ENCODE measurements around the gene ADGRF1. TPM values are rescaled to one million over a fixed set of nuclear protein-coding genes. Genes with fewer than 3 reads are reported as not detected.

The ADGRF1 gene
- total RNA-seq, 1 experiment from 2014 or later: 39.6 TPM

DNA sequence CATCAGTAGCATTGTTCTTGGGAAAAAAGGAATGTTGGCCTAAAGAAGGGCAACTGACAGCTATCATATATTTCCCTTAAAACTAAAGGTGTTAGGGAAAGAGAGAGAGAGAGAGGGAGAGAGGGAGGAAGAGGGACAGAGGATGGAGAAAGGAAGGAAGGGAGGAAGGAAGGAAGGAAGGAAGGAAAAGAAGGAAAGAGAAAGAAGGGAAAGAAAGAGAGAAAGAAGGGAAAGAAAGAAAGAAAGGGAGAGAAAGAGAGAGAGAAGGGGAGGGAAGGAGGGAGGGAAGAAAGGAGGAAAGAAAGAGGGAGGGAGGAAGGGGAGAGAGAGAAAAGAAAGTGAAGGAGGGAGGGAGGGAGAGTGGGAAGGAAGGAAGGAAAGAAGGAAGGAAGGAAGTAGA lies 82.7 kb downstream of the ADGRF1 start:
- CTCF ChIA-PET: no interaction called here
- Histone ChIP-seq H3K9me3 (ENCODE audit: control insufficient read depth in 1 of 2, insufficient read depth in 1 of 2, low read depth in 1 of 2, low read length in 2 of 2) (no peaks in the 10 kb centered on the region), H2AFZ (ENCODE audit: low read depth, low read length, poor library complexity, severe bottlenecking) (no peak overlapping the region), H3K9me2 (ENCODE audit: insufficient read depth) (no peaks in the 10 kb centered on the region), H3K4me2 (ENCODE audit: low read length) (no peak overlapping the region), H3K4me1 (ENCODE audit: control insufficient read depth in 1 of 2, insufficient read depth in 2 of 2, low read length in 2 of 2) (no peaks in the 10 kb centered on the region), H3K27ac (ENCODE audit: low read depth, low read length) (no peak overlapping the region), H3K79me2 (ENCODE audit: insufficient read depth, low read length) (no peaks in the 10 kb centered on the region), H4K20me1 (ENCODE audit: insufficient read depth) (no peaks in the 10 kb centered on the region), H3K36me3 (ENCODE audit: control insufficient read depth in 1 of 2, insufficient read depth in 2 of 2, low read length in 2 of 2) (no peaks in the 10 kb centered on the region), H3K4me3 (replicated peaks in 1 of 2; ENCODE audit: low read depth in 1 of 2, low read length in 2 of 2) (no peak overlapping the region), H3K9ac (ENCODE audit: low read length) (no peak overlapping the region), H3K27me3 (ENCODE audit: insufficient read depth, low read length) (no peaks in the 10 kb centered on the region)
- no peak for TF ChIP-seq SRF (IDR thresholded peaks at IDR 0.05; ENCODE audit: low read depth)
- TF ChIP-seq EZH2 (IDR thresholded peaks at IDR 0.05): no peak
- TF ChIP-seq ZFX (IDR thresholded peaks at IDR 0.05): no peak
- no peak for TF ChIP-seq CEBPB (IDR thresholded peaks at IDR 0.05; ENCODE audit: low read depth)
- no peak for TF ChIP-seq POLR2AphosphoS5 (IDR thresholded peaks at IDR 0.05; ENCODE audit: low read depth, low read length)
- no peak for TF ChIP-seq EZH2phosphoT487 (IDR thresholded peaks at IDR 0.05; ENCODE audit: borderline replicate concordance)
- TF ChIP-seq SP1 (IDR thresholded peaks at IDR 0.05; ENCODE audit: low read depth): no peak
- TF ChIP-seq ELF1 (IDR thresholded peaks at IDR 0.05; ENCODE audit: borderline replicate concordance, low read depth): no peak
- no peak for TF ChIP-seq REST (IDR thresholded peaks at IDR 0.05; ENCODE audit: low read depth)
- TF ChIP-seq EGR1 (IDR thresholded peaks at IDR 0.05; ENCODE audit: low read depth): no peak
- no peak for TF ChIP-seq ZNF274 (IDR thresholded peaks at IDR 0.05; ENCODE audit: low read depth, low read length)
- TF ChIP-seq, protein P1, sequence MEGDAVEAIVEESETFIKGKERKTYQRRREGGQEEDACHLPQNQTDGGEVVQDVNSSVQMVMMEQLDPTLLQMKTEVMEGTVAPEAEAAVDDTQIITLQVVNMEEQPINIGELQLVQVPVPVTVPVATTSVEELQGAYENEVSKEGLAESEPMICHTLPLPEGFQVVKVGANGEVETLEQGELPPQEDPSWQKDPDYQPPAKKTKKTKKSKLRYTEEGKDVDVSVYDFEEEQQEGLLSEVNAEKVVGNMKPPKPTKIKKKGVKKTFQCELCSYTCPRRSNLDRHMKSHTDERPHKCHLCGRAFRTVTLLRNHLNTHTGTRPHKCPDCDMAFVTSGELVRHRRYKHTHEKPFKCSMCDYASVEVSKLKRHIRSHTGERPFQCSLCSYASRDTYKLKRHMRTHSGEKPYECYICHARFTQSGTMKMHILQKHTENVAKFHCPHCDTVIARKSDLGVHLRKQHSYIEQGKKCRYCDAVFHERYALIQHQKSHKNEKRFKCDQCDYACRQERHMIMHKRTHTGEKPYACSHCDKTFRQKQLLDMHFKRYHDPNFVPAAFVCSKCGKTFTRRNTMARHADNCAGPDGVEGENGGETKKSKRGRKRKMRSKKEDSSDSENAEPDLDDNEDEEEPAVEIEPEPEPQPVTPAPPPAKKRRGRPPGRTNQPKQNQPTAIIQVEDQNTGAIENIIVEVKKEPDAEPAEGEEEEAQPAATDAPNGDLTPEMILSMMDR (IDR thresholded peaks at IDR 0.05 in 2 of 3, conservative IDR thresholded peaks at IDR 0.05 in 1 of 3; ENCODE audit: borderline replicate concordance in 1 of 3, insufficient read depth in 1 of 3, low read depth in 2 of 3, low read length in 2 of 3): no peak
- TF ChIP-seq MAX (IDR thresholded peaks at IDR 0.05): no peak
- TF ChIP-seq FOSL1 (IDR thresholded peaks at IDR 0.05; ENCODE audit: low read depth): no peak
- no peak for TF ChIP-seq TCF7L2 (IDR thresholded peaks at IDR 0.05; ENCODE audit: borderline replicate concordance, extremely low read depth, insufficient read depth, insufficient read length)
- DNase-seq (ENCODE audit: low read depth, low spot score): no peak
- intact Hi-C loops (cut with micrococcal nuclease): no loop called here
- RAD21 ChIA-PET (ENCODE audit: low non-redundant PET in 1 of 2, low total read pairs in 2 of 2, uncharacterized antibody in 2 of 2, unreplicated experiment in 2 of 2): no interaction called here
- no peak for ATAC-seq
- POLR2A ChIA-PET: no interaction called here
- BruUV-seq (replicated peaks): no TSS peak
